ENCODE results near the gene SLC6A6.

The SLC6A6 gene

DNA sequence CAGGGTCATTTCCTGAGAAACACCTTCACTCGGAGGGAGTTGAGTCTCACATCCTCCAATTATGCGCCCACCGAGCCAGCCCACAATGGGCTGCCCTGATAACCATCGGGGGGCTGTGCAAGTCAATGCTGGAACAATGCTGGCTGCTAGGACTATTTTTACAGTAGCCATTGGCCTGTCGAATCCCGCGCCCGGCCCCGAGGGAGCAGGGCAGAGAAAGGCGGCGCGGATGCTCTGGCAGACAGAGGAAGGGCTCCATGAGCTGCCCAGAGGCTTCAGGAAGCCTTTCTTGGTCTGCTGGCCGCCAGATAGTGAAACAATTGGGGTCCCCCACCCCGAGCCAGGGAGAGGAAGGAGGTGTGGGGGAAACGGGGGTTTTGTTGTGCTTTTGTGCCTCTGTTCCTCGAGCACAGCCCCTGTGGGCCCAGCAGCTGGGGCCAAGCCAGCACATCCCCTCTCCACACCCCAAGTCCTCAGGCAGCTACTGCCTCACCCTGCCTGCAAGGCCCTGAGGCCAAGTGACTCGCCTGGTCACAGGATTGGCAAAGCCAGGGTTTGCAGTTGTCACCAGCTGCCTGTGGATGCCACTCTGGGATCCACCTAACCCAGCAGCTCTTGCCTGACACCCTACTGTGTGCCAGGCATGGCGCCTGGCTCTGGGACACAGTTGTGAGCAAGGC is 39.0 kb downstream of the SLC6A6 start:
- H3F3A ChIP-seq (ENCODE audit: insufficient read depth, low read length): no peaks in the 10 kb centered on the region
- H2AFZ ChIP-seq (ENCODE audit: low read length): no peak overlapping the region
- H3K9ac ChIP-seq (ENCODE audit: low read length): peak overlapping the region; percentile 54; the same call in 1 of the 2 replicates
- peak overlapping the region; percentile 72; the same call in 1 of the 2 replicates for H3K4me2 ChIP-seq (ENCODE audit: low read length)
- H3K9me3 ChIP-seq (ENCODE audit: low read length): no peaks in the 10 kb centered on the region
- no peak for TF ChIP-seq EZH2 (IDR thresholded peaks at IDR 0.05; ENCODE audit: borderline replicate concordance, low read length)
- TF ChIP-seq, protein P1, sequence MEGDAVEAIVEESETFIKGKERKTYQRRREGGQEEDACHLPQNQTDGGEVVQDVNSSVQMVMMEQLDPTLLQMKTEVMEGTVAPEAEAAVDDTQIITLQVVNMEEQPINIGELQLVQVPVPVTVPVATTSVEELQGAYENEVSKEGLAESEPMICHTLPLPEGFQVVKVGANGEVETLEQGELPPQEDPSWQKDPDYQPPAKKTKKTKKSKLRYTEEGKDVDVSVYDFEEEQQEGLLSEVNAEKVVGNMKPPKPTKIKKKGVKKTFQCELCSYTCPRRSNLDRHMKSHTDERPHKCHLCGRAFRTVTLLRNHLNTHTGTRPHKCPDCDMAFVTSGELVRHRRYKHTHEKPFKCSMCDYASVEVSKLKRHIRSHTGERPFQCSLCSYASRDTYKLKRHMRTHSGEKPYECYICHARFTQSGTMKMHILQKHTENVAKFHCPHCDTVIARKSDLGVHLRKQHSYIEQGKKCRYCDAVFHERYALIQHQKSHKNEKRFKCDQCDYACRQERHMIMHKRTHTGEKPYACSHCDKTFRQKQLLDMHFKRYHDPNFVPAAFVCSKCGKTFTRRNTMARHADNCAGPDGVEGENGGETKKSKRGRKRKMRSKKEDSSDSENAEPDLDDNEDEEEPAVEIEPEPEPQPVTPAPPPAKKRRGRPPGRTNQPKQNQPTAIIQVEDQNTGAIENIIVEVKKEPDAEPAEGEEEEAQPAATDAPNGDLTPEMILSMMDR (IDR thresholded peaks at IDR 0.05; ENCODE audit: low read length): no peak
- H3K79me2 ChIP-seq (ENCODE audit: insufficient read depth, low read length): peaks cover 4% of the 10 kb centered on the region; the same call in 1 of the 2 replicates
- H3K27ac ChIP-seq (ENCODE audit: low read depth, low read length, poor library complexity, severe bottlenecking): peak overlapping the region; percentile 93
- H3K9me2 ChIP-seq (ENCODE audit: low read depth, low read length): no peaks in the 10 kb centered on the region
- peaks cover 29% of the 10 kb centered on the region for H3K36me3 ChIP-seq (ENCODE audit: insufficient read depth, low read length)
- no peaks in the 10 kb centered on the region for H4K20me1 ChIP-seq (ENCODE audit: insufficient read depth, low read length)
- H3K4me3 ChIP-seq (ENCODE audit: low read depth, low read length, poor library complexity, severe bottlenecking): no peak overlapping the region
- H3K27me3 ChIP-seq (ENCODE audit: insufficient read depth, low read length): no peaks in the 10 kb centered on the region
- peaks cover 40% of the 10 kb centered on the region for H3K4me1 ChIP-seq (ENCODE audit: insufficient read depth, low read length, severe bottlenecking)

DNA sequence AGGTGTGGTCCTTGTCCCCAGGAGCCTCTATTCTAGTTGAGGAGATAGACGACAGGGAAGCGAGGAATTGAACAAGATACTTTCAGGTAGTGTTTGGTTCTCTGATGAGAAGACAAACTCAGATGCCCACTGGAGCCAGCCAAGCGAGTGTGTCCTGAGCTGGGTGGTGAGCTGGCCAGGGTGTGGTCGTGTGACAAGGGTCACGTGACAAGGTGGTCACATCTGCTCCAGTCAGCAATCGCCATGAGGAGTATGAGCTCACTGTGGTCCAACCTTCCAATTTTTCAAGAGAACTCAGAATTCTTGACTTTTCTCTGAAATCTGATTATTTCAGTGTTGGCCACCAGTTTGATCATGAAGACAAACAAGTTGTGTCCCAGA is 39.5 kb downstream of the SLC6A6 start:
- no peak for TF ChIP-seq EZH2 (IDR thresholded peaks at IDR 0.05; ENCODE audit: borderline replicate concordance, low read length)
- TF ChIP-seq, protein P1 (IDR thresholded peaks at IDR 0.05; ENCODE audit: low read length): no peak

DNA sequence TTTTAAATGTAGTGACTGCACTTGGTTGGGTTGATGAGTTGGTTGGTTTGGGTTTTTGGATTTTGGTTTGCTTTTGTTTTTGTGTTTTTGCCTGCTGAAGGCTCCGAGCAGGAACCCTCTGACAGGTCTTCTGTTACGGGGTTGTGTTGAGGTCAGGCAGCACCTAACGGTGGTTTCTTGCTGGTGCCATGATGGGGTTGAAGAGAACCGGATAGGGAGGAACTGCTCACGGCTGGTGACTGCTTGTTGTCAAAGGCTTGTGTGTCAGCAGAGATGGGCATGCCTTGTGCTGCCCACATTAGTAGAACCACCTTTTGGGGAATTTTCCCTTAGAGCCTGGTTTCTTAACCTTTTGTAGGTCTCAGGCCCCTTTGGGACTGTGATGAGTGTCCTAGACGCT is 42.0 kb downstream of the SLC6A6 start:
- no peak overlapping the region for H3K4me2 ChIP-seq (ENCODE audit: low read length)
- H3K9me3 ChIP-seq (ENCODE audit: low read length): no peaks in the 10 kb centered on the region
- H4K20me1 ChIP-seq (ENCODE audit: insufficient read depth, low read length): no peaks in the 10 kb centered on the region
- peaks cover 4% of the 10 kb centered on the region; the same call in 1 of the 2 replicates for H3K79me2 ChIP-seq (ENCODE audit: insufficient read depth, low read length)
- H3K4me1 ChIP-seq (ENCODE audit: insufficient read depth, low read length, severe bottlenecking): peaks cover 26% of the 10 kb centered on the region
- peaks cover 59% of the 10 kb centered on the region for H3K36me3 ChIP-seq (ENCODE audit: insufficient read depth, low read length)
- no peak overlapping the region for H3K27ac ChIP-seq (ENCODE audit: low read depth, low read length, poor library complexity, severe bottlenecking)
- TF ChIP-seq, protein P1 (IDR thresholded peaks at IDR 0.05; ENCODE audit: low read length): no peak
- TF ChIP-seq EZH2 (IDR thresholded peaks at IDR 0.05; ENCODE audit: borderline replicate concordance, low read length): no peak
- no peaks in the 10 kb centered on the region for H3F3A ChIP-seq (ENCODE audit: insufficient read depth, low read length)
- H2AFZ ChIP-seq (ENCODE audit: low read length): no peak overlapping the region
- no peak overlapping the region for H3K4me3 ChIP-seq (ENCODE audit: low read depth, low read length, poor library complexity, severe bottlenecking)
- no peak overlapping the region for H3K9ac ChIP-seq (ENCODE audit: low read length)
- H3K27me3 ChIP-seq (ENCODE audit: insufficient read depth, low read length): no peaks in the 10 kb centered on the region
- H3K9me2 ChIP-seq (ENCODE audit: low read depth, low read length): no peaks in the 10 kb centered on the region

More for the DNA sequence above, 39.5 kb downstream of the SLC6A6 start:
- H3K9me3 ChIP-seq (ENCODE audit: low read length): no peaks in the 10 kb centered on the region
- no peaks in the 10 kb centered on the region for H4K20me1 ChIP-seq (ENCODE audit: insufficient read depth, low read length)
- H3K4me3 ChIP-seq (ENCODE audit: low read depth, low read length, poor library complexity, severe bottlenecking): no peak overlapping the region
- no peak overlapping the region for H3K27ac ChIP-seq (ENCODE audit: low read depth, low read length, poor library complexity, severe bottlenecking)
- no peaks in the 10 kb centered on the region for H3K9me2 ChIP-seq (ENCODE audit: low read depth, low read length)
- no peak overlapping the region for H3K9ac ChIP-seq (ENCODE audit: low read length)
- H3K4me2 ChIP-seq (ENCODE audit: low read length): no peak overlapping the region
- H3K79me2 ChIP-seq (ENCODE audit: insufficient read depth, low read length): peaks cover 4% of the 10 kb centered on the region; the same call in 1 of the 2 replicates
- H3K4me1 ChIP-seq (ENCODE audit: insufficient read depth, low read length, severe bottlenecking): peaks cover 40% of the 10 kb centered on the region
- no peaks in the 10 kb centered on the region for H3F3A ChIP-seq (ENCODE audit: insufficient read depth, low read length)
- peaks cover 34% of the 10 kb centered on the region for H3K36me3 ChIP-seq (ENCODE audit: insufficient read depth, low read length)
- H2AFZ ChIP-seq (ENCODE audit: low read length): no peak overlapping the region
- no peaks in the 10 kb centered on the region for H3K27me3 ChIP-seq (ENCODE audit: insufficient read depth, low read length)

Measured in OCI-LY1 (cell line).